Activated CD4-positive, alpha-beta memory T cell treated with anti-CD3 and anti-CD28 coated beads for 36 hours (primary cell): Measurements from ENCODE around the gene SHANK3. TPM values are rescaled to one million over a fixed set of nuclear protein-coding genes. Genes with fewer than 3 reads are reported as not detected.

Source experiments
- CTCF ChIA-PET: fragments of 350-600 bp; sonication (Branson Sonifier 250); formaldehyde crosslinking; loops from one replicate; lab custom pipeline; 2021; ENCODE audit warnings: antibody characterized with exemption, inconsistent platforms; lab: Charles Lee
- POLR2A ChIA-PET: fragments of 350-600 bp; sonication (Branson Sonifier 250); formaldehyde crosslinking; loops from one replicate; lab custom pipeline; 2021; ENCODE audit warnings: antibody characterized with exemption; lab: Charles Lee
- DNase-seq: peaks from one replicate; pipeline ENCODE4 v3.0.0-alpha.2; 2020
- H3K27ac Mint-ChIP-seq: one replicate; pipeline ENCODE4 v1.8.0; 2021; ENCODE audit warnings: mixed read lengths
- H3K27me3 Mint-ChIP-seq: one replicate; pipeline ENCODE4 v1.8.0; 2021; ENCODE audit warnings: mixed read lengths
- H3K36me3 Mint-ChIP-seq: one replicate; pipeline ENCODE4 v1.8.0; 2021; ENCODE audit warnings: mixed read lengths
- H3K4me1 Mint-ChIP-seq: one replicate; pipeline ENCODE4 v1.8.0; 2021; ENCODE audit warnings: low read depth, mixed read lengths
- H3K4me3 Mint-ChIP-seq: one replicate; pipeline ENCODE4 v1.8.0; 2021; ENCODE audit warnings: mild to moderate bottlenecking, mixed read lengths
- H3K9me3 Mint-ChIP-seq: one replicate; pipeline ENCODE4 v1.8.0; 2021; ENCODE audit warnings: mixed read lengths
- intact Hi-C: fragments of 100-400 bp; cut with micrococcal nuclease; formaldehyde crosslinking; loops from one replicate; pipeline ENCODE4 v1.15.1; 2023
- total RNA-seq, 2 experiments: library from RNA; stranded (reverse); gene quantifications; one replicate each; pipeline ENCODE4 v1.2.3, GENCODE V29; 2021

The SHANK3 gene
- total RNA-seq, 2 experiments from 2014 or later = 0.05 to 0.07 TPM

- no peak for DNase-seq
- CTCF ChIA-PET = no interaction called here
- POLR2A ChIA-PET = no interaction called here
- Mint-ChIP-seq H3K27ac (no peak overlapping the region), H3K4me1 (no peaks in the 10 kb centered on the region), H3K9me3 (no peaks in the 10 kb centered on the region), H3K27me3 (no peaks in the 10 kb centered on the region), H3K36me3 (no peaks in the 10 kb centered on the region), H3K4me3 (no peak overlapping the region)
- intact Hi-C loops = no loop called here
These were observed 42.6 kb downstream of the SHANK3 start for GRCh38 chr22:50715250-50715649.

- Mint-ChIP-seq H3K4me1 (no peaks in the 10 kb centered on the region), H3K27ac (no peak overlapping the region), H3K4me3 (no peak overlapping the region), H3K36me3 (no peaks in the 10 kb centered on the region), H3K9me3 (no peaks in the 10 kb centered on the region), H3K27me3 (no peaks in the 10 kb centered on the region)
- intact Hi-C loops = no loop called here
- ChIA-PET POLR2A (no interaction called here), CTCF (no interaction called here)
- no peak for DNase-seq
These were observed 43.2 kb downstream of the SHANK3 start for GRCh38 chr22:50715776-50716175.

- Mint-ChIP-seq H3K27ac (no peak overlapping the region), H3K4me1 (no peaks in the 10 kb centered on the region), H3K36me3 (no peaks in the 10 kb centered on the region), H3K4me3 (peak overlapping the region; percentile 1), H3K27me3 (no peaks in the 10 kb centered on the region), H3K9me3 (no peaks in the 10 kb centered on the region)
- no peak for DNase-seq
- intact Hi-C loops = no loop called here
- ChIA-PET CTCF (no interaction called here), POLR2A (no interaction called here)
These were observed 43.8 kb downstream of the SHANK3 start for GRCh38 chr22:50716290-50717024.

- Mint-ChIP-seq H3K27ac (no peak overlapping the region), H3K4me3 (no peak overlapping the region), H3K36me3 (no peaks in the 10 kb centered on the region), H3K27me3 (no peaks in the 10 kb centered on the region), H3K9me3 (no peaks in the 10 kb centered on the region), H3K4me1 (no peaks in the 10 kb centered on the region)
- CTCF ChIA-PET = no interaction called here
- POLR2A ChIA-PET = no interaction called here
- intact Hi-C loops = no loop called here
- no peak for DNase-seq
These were observed 45.2 kb downstream of the SHANK3 start for GRCh38 chr22:50717709-50718351.

GRCh38 chr22:50718352-50718709, 45.7 kb downstream of the SHANK3 start:
- POLR2A ChIA-PET = no interaction called here

GRCh38 chr22:50719814-50720300, 47.2 kb downstream of the SHANK3 start:
- H3K4me1 Mint-ChIP-seq = no peaks in the 10 kb centered on the region
- DNase-seq = no peak
- no peaks in the 10 kb centered on the region for H3K36me3 Mint-ChIP-seq
- no peaks in the 10 kb centered on the region for H3K27me3 Mint-ChIP-seq
- intact Hi-C loops = no loop called here
- ChIA-PET CTCF (no interaction called here), POLR2A (no interaction called here)
- no peaks in the 10 kb centered on the region for H3K9me3 Mint-ChIP-seq
- no peak overlapping the region for H3K27ac Mint-ChIP-seq
- H3K4me3 Mint-ChIP-seq = no peak overlapping the region

More at GRCh38 chr22:50718352-50718709, 45.7 kb downstream of the SHANK3 start:
- Mint-ChIP-seq H3K27me3 (no peaks in the 10 kb centered on the region), H3K4me1 (no peaks in the 10 kb centered on the region), H3K36me3 (no peaks in the 10 kb centered on the region), H3K9me3 (no peaks in the 10 kb centered on the region), H3K27ac (no peak overlapping the region), H3K4me3 (no peak overlapping the region)
- CTCF ChIA-PET = no interaction called here
- DNase-seq = no peak
- intact Hi-C loops = no loop called here

GRCh38 chr22:50720301-50721256, 48.0 kb downstream of the SHANK3 start:
- POLR2A ChIA-PET = no interaction called here
- Mint-ChIP-seq H3K9me3 (no peaks in the 10 kb centered on the region), H3K27ac (no peak overlapping the region), H3K36me3 (no peaks in the 10 kb centered on the region), H3K4me1 (no peaks in the 10 kb centered on the region), H3K4me3 (no peak overlapping the region), H3K27me3 (no peaks in the 10 kb centered on the region)
- intact Hi-C loops = no loop called here
- CTCF ChIA-PET = no interaction called here
- DNase-seq = no peak

- CTCF ChIA-PET = no interaction called here
- H3K36me3 Mint-ChIP-seq = no peaks in the 10 kb centered on the region
- intact Hi-C loops = no loop called here
- no peak overlapping the region for H3K27ac Mint-ChIP-seq
- DNase-seq = no peak
- no peaks in the 10 kb centered on the region for H3K9me3 Mint-ChIP-seq
- H3K4me3 Mint-ChIP-seq = no peak overlapping the region
- POLR2A ChIA-PET = no interaction called here
- H3K27me3 Mint-ChIP-seq = no peaks in the 10 kb centered on the region
- H3K4me1 Mint-ChIP-seq = no peaks in the 10 kb centered on the region
These were observed 48.7 kb downstream of the SHANK3 start for GRCh38 chr22:50721257-50721844.

- DNase-seq = no peak
- Mint-ChIP-seq H3K27me3 (no peaks in the 10 kb centered on the region), H3K27ac (no peak overlapping the region), H3K9me3 (no peaks in the 10 kb centered on the region), H3K4me1 (no peaks in the 10 kb centered on the region), H3K4me3 (no peak overlapping the region), H3K36me3 (no peaks in the 10 kb centered on the region)
- intact Hi-C loops = no loop called here
- ChIA-PET POLR2A (no interaction called here), CTCF (no interaction called here)
These were observed 49.6 kb downstream of the SHANK3 start for GRCh38 chr22:50722048-50722701.
